Islet precursor cell (in vitro differentiated cells): ENCODE results near the gene HDAC3.

ENCODE experiments used
- DNase-seq: peaks from one replicate; pipeline ENCODE4 v3.0.0-alpha.2; 2018

HDAC3 gene

GRCh38 chr5:141598391-141599345, 38.0 kb downstream of the HDAC3 start:
- no peak for DNase-seq

GRCh38 chr5:141597814-141598213, 38.8 kb downstream of the HDAC3 start:
- DNase-seq = no peak

- DNase-seq = no peak
Measured at GRCh38 chr5:141597394-141597793, 39.3 kb downstream of the HDAC3 start.

- DNase-seq = no peak
Measured at GRCh38 chr5:141596867-141597266, 39.8 kb downstream of the HDAC3 start.

- no peak for DNase-seq
Measured at GRCh38 chr5:141590127-141590526, 46.5 kb downstream of the HDAC3 start.

GRCh38 chr5:141586246-141586645, 50.4 kb downstream of the HDAC3 start:
- no peak for DNase-seq

- no peak for DNase-seq
Measured at GRCh38 chr5:141585594-141585993, 51.1 kb downstream of the HDAC3 start.

GRCh38 chr5:141574122-141574510, 62.5 kb downstream of the HDAC3 start:
- DNase-seq = no peak

- DNase-seq = no peak
Measured at GRCh38 chr5:141573489-141574121, 63.0 kb downstream of the HDAC3 start.
